ENCODE data around the gene ERVK3-1. TPM values are rescaled to one million over a fixed set of nuclear protein-coding genes. Genes with fewer than 3 reads are reported as not detected.

ERVK3-1 gene
- total RNA-seq, 1 experiment from 2014 or later = 68.4 TPM

DNA sequence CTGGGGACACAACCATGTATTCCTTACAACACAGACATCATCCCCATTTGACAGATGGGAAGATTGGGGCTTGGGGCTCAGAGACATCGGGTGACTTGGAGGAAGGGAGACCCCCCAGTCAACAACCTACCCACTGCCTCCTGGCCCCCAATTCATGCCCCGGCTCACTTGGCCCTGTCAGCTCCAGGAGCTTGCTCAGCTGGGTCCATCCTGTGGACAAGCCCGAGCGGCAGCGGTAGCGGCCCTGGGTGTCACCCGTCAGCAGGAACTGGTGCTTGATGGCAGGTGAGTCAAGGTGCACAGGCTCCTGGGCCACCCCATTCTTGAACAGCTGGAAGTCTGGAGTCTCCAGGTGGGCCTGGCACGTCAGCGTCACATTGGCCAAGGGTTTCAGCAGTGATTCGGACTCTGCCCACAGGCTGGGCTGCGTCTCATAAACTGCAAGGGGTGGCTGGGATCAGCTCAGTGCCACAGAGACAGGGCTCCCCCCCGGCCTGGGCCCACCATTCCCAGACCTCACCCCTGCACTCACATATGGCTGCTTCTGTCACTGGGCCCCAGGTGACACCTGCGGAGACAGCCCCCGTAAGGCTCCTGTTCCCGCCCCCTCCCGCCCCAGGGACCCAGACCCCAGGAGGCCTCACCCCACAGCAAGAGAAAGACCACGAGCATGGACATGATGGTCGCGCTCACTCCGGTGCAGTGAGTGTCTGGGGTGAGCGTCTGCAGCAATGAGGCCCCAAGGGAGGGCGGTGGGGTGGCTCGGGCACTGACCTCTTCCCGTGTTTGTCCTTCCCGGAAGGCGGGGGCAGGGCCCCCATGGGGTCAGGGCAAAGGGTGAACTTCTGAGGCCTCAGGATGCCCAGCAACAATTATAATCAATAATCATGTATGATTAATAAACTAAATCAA is 47.8 kb downstream of the ERVK3-1 start, which contains the start of gene A1BG:
A1BG (minus strand) TSS at position 733 of the 912 bp plus-strand sequence; CDS start at position 678, 55 bp downstream.
- BruUV-seq (replicated peaks) = no TSS peak
- CTCF ChIA-PET = no interaction called here

DNA sequence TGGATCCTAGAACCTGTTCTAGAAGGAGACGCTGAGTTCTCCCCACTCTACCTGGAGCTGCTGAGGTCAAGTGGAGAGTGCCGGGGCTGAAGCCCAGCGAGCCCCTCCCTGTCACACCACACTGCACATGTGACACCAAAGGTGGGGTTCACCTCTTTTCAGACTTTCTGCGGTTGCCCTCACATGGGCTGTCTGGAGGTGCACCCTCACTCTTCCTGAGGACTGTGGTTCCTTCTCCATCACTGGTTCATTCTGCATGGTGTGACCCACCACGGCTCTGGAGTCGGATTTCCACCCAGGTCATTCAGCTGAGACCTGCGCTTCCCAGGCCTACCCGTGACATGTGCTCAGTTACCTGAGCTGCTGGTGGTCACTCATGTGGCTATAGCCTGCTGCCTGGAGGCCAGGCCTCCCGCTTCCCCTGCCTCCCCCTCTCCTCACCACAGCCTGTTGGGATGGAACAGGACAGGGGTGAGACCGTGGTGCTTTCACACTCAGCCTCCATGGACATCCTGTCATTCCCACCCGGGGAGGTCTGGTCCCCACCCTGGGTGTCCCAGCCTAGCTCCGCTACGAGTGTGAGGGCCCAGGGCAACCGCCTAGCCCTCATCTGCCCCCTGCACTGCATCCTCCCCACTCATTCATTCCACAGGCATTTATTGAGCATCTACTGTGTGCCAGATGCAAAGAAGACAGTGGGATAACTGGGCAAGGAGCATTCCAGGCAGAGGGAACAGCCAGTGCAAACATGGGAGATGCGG is 48.7 kb downstream of the ERVK3-1 start:
- Mint-ChIP-seq H3K9me3 (ENCODE audit: low read depth, unreplicated experiment) (no peaks in the 10 kb centered on the region), H3K4me1 (ENCODE audit: low read depth, unreplicated experiment) (peaks cover 10% of the 10 kb centered on the region), H3K36me3 (ENCODE audit: insufficient read depth, unreplicated experiment) (no peaks in the 10 kb centered on the region), H3K27ac (ENCODE audit: unreplicated experiment) (no peak overlapping the region), H3K27me3 (ENCODE audit: unreplicated experiment) (peaks cover 42% of the 10 kb centered on the region), H3K4me3 (ENCODE audit: low read depth, unreplicated experiment) (no peak overlapping the region)
- no TSS peak for BruUV-seq (replicated peaks)
- intact Hi-C loops (cut with micrococcal nuclease; ENCODE audit: unreplicated experiment) = no loop called here
- DNase-seq = no peak
- TF ChIP-seq, protein P1, sequence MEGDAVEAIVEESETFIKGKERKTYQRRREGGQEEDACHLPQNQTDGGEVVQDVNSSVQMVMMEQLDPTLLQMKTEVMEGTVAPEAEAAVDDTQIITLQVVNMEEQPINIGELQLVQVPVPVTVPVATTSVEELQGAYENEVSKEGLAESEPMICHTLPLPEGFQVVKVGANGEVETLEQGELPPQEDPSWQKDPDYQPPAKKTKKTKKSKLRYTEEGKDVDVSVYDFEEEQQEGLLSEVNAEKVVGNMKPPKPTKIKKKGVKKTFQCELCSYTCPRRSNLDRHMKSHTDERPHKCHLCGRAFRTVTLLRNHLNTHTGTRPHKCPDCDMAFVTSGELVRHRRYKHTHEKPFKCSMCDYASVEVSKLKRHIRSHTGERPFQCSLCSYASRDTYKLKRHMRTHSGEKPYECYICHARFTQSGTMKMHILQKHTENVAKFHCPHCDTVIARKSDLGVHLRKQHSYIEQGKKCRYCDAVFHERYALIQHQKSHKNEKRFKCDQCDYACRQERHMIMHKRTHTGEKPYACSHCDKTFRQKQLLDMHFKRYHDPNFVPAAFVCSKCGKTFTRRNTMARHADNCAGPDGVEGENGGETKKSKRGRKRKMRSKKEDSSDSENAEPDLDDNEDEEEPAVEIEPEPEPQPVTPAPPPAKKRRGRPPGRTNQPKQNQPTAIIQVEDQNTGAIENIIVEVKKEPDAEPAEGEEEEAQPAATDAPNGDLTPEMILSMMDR (IDR thresholded peaks at IDR 0.05; ENCODE audit: unreplicated experiment) = no peak
- CTCF ChIA-PET = no interaction called here

More for the DNA sequence above, 47.8 kb downstream of the ERVK3-1 start, which contains the start of gene A1BG:
- TF ChIP-seq, protein P1 (IDR thresholded peaks at IDR 0.05; ENCODE audit: unreplicated experiment) = no peak
- intact Hi-C loops (cut with micrococcal nuclease; ENCODE audit: unreplicated experiment) = no loop called here
- no peak within 1 kb of the TSS for H3K4me3 Mint-ChIP-seq (ENCODE audit: low read depth, unreplicated experiment)
- no peak within 1 kb of the TSS for H3K27ac Mint-ChIP-seq (ENCODE audit: unreplicated experiment)
- DNase-seq = no peak
- peaks cover 50% of the 10 kb centered on the region for H3K27me3 Mint-ChIP-seq (ENCODE audit: unreplicated experiment)
- no peaks in the 10 kb centered on the region for H3K9me3 Mint-ChIP-seq (ENCODE audit: low read depth, unreplicated experiment)
- H3K4me1 Mint-ChIP-seq (ENCODE audit: low read depth, unreplicated experiment) = peaks cover 10% of the 10 kb centered on the region
- H3K36me3 Mint-ChIP-seq (ENCODE audit: insufficient read depth, unreplicated experiment) = no peaks in the 10 kb centered on the region

GRCh38 chr19:58354478-58355030 is 49.4 kb downstream of the ERVK3-1 start:
- no TSS peak for BruUV-seq (replicated peaks)
- CTCF ChIA-PET = no interaction called here
- Mint-ChIP-seq H3K27ac (ENCODE audit: unreplicated experiment) (no peak overlapping the region), H3K27me3 (ENCODE audit: unreplicated experiment) (peaks cover 35% of the 10 kb centered on the region), H3K4me1 (ENCODE audit: low read depth, unreplicated experiment) (peaks cover 5% of the 10 kb centered on the region), H3K4me3 (ENCODE audit: low read depth, unreplicated experiment) (no peak overlapping the region), H3K9me3 (ENCODE audit: low read depth, unreplicated experiment) (no peaks in the 10 kb centered on the region), H3K36me3 (ENCODE audit: insufficient read depth, unreplicated experiment) (no peaks in the 10 kb centered on the region)
- no peak for DNase-seq
- TF ChIP-seq, protein P1 (IDR thresholded peaks at IDR 0.05; ENCODE audit: unreplicated experiment) = no peak
- intact Hi-C loops (cut with micrococcal nuclease; ENCODE audit: unreplicated experiment) = no loop called here

DNA sequence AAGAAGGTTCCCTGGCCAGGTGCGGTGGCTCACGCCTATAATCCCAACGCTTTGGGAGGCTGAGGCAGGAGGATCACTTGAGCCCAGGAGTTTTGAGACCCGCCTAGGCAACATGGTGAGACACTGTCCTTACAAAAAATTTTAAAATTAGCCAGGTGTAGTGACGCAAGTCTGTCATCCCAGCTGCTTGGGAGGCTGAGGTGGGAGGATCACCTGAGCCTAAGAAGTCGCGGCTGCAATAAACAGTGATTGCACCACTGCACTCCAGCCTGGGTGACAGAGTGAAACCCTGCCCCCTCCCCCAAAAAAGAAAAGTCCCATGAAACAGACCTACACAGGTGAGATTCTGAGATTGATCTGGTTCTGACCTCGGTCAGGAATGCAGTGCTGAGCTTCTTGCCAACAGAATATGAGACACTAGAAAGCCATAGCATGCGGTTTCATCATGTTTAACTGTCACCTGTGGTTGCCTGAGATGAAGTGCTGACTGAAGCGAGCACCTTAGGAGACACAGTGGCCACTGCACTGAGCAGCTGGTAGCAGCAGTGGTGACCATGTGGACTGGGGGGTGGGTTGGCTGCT is 50.1 kb downstream of the ERVK3-1 start:
- H3K27ac Mint-ChIP-seq (ENCODE audit: unreplicated experiment) = no peak overlapping the region
- no peak overlapping the region for H3K4me3 Mint-ChIP-seq (ENCODE audit: low read depth, unreplicated experiment)
- no peaks in the 10 kb centered on the region for H3K9me3 Mint-ChIP-seq (ENCODE audit: low read depth, unreplicated experiment)
- TF ChIP-seq, protein P1 (IDR thresholded peaks at IDR 0.05; ENCODE audit: unreplicated experiment) = no peak
- H3K36me3 Mint-ChIP-seq (ENCODE audit: insufficient read depth, unreplicated experiment) = no peaks in the 10 kb centered on the region
- peaks cover 28% of the 10 kb centered on the region for H3K27me3 Mint-ChIP-seq (ENCODE audit: unreplicated experiment)
- H3K4me1 Mint-ChIP-seq (ENCODE audit: low read depth, unreplicated experiment) = no peaks in the 10 kb centered on the region
- BruUV-seq (replicated peaks) = no TSS peak
- intact Hi-C loops (cut with micrococcal nuclease; ENCODE audit: unreplicated experiment) = no loop called here
- DNase-seq = no peak
- CTCF ChIA-PET = interaction anchor here (0.6 kb wide), 1 partner anchor 217 kb away, joined by 3 read pairs; no protein-coding TSS in a partner anchor

Measured in Calu3 (cell line).